OCI-LY1 (cell line): ENCODE results near the gene PPP2CA.

Source experiments
- H2AFZ ChIP-seq: fragments of 200-600 bp; sonication (generic), shearing (Covaris generic); 2 replicates; pipeline ENCODE4 v1.6.0; 2014; ENCODE audit warnings: antibody characterized with exemption, mild to moderate bottlenecking, low read length
- H3F3A ChIP-seq: fragments of 200-600 bp; sonication (generic), shearing (Covaris generic); 2 replicates; pipeline ENCODE4 v1.6.0; 2014; ENCODE audit warnings: mild to moderate bottlenecking, antibody characterized with exemption, low read length, moderate library complexity; ENCODE audit not compliant: insufficient read depth
- H3K27ac ChIP-seq: fragments of 200-600 bp; sonication (generic); 2 replicates; pipeline ENCODE4 v1.5.1; 2014; ENCODE audit warnings: low read length, mixed run types, mild to moderate bottlenecking, low read depth; ENCODE audit not compliant: poor library complexity, severe bottlenecking
- H3K27me3 ChIP-seq: fragments of 200-600 bp; sonication (generic); 2 replicates; pipeline ENCODE4 v1.6.0; 2014; ENCODE audit warnings: antibody characterized with exemption, mild to moderate bottlenecking, low read length, moderate library complexity; ENCODE audit not compliant: insufficient read depth
- H3K36me3 ChIP-seq: fragments of 200-600 bp; sonication (generic); 2 replicates; pipeline ENCODE4 v1.6.1; 2014; ENCODE audit warnings: mild to moderate bottlenecking, antibody characterized with exemption, low read length, moderate library complexity, mixed read lengths; ENCODE audit not compliant: insufficient read depth
- H3K4me1 ChIP-seq: fragments of 200-600 bp; sonication (generic); 2 replicates; pipeline ENCODE4 v1.5.1; 2014; ENCODE audit warnings: mild to moderate bottlenecking, low read length, moderate library complexity; ENCODE audit not compliant: insufficient read depth, severe bottlenecking
- H3K4me2 ChIP-seq: fragments of 200-600 bp; sonication (generic), shearing (Covaris generic); 2 replicates; pipeline ENCODE4 v1.6.1; 2014; ENCODE audit warnings: low read length
- H3K4me3 ChIP-seq: fragments of 200-600 bp; sonication (generic); 2 replicates; pipeline ENCODE4 v1.5.1; 2014; ENCODE audit warnings: low read length, low read depth, mild to moderate bottlenecking, mixed read lengths; ENCODE audit not compliant: poor library complexity, severe bottlenecking
- H3K79me2 ChIP-seq: fragments of 200-600 bp; shearing (Covaris generic); 2 replicates; pipeline ENCODE4 v1.6.1; 2016; ENCODE audit warnings: mixed run types, low read length, mixed read lengths; ENCODE audit not compliant: insufficient read depth
- H3K9ac ChIP-seq: fragments of 200-600 bp; sonication (generic), shearing (Covaris generic); 2 replicates; pipeline ENCODE4 v1.6.1; 2014; ENCODE audit warnings: mild to moderate bottlenecking, low read length, mixed read lengths
- H3K9me2 ChIP-seq: fragments of 200-600 bp; sonication (generic), shearing (Covaris generic); 2 replicates; pipeline ENCODE4 v1.6.1; 2014; ENCODE audit warnings: low read depth, mild to moderate bottlenecking, low read length, mixed read lengths
- H3K9me3 ChIP-seq: fragments of 200-600 bp; shearing (Covaris generic); 2 replicates; pipeline ENCODE4 v1.6.1; 2014; ENCODE audit warnings: low read length, mixed read lengths
- H4K20me1 ChIP-seq: fragments of 200-600 bp; sonication (generic), shearing (Covaris generic); 2 replicates; pipeline ENCODE4 v1.6.0; 2016; ENCODE audit warnings: mild to moderate bottlenecking, low read length; ENCODE audit not compliant: insufficient read depth
- CTCF ChIP-seq: fragments of 200-600 bp; sonication (generic), shearing (Covaris generic); IDR thresholded peaks from 2 replicates; pipeline ENCODE4 v1.5.1; 2017; ENCODE audit warnings: mild to moderate bottlenecking, antibody characterized with exemption, low read length, moderate library complexity, mixed read lengths
- EZH2 ChIP-seq: fragments of 200-600 bp; sonication (generic), shearing (Covaris generic); IDR thresholded peaks from 2 replicates; pipeline ENCODE4 v1.8.0; 2017; ENCODE audit warnings: borderline replicate concordance, mixed run types, mild to moderate bottlenecking, antibody characterized with exemption, low read length, moderate library complexity, mixed read lengths

Gene PPP2CA

GRCh38 chr5:134148986-134149539, 76.8 kb downstream of the PPP2CA start:
- no peak for TF ChIP-seq EZH2
- TF ChIP-seq CTCF: no peak
- no peak overlapping the region for H3K4me3 ChIP-seq
- no peak overlapping the region for H3K27ac ChIP-seq
- H3K27me3 ChIP-seq: no peaks in the 10 kb centered on the region
- H3K9ac ChIP-seq: no peak overlapping the region
- H2AFZ ChIP-seq: no peak overlapping the region
- no peaks in the 10 kb centered on the region for H3K9me3 ChIP-seq
- no peak overlapping the region for H3K4me2 ChIP-seq
- no peaks in the 10 kb centered on the region for H3F3A ChIP-seq
- no peaks in the 10 kb centered on the region for H3K9me2 ChIP-seq
- no peaks in the 10 kb centered on the region for H3K4me1 ChIP-seq
- H3K79me2 ChIP-seq: no peaks in the 10 kb centered on the region
- H3K36me3 ChIP-seq: peaks cover 49% of the 10 kb centered on the region
- no peaks in the 10 kb centered on the region for H4K20me1 ChIP-seq

GRCh38 chr5:134148316-134148715, 77.6 kb downstream of the PPP2CA start:
- Histone ChIP-seq H2AFZ (no peak overlapping the region), H3K4me3 (no peak overlapping the region), H3K36me3 (peaks cover 48% of the 10 kb centered on the region), H3K4me1 (no peaks in the 10 kb centered on the region), H3K9ac (no peak overlapping the region), H4K20me1 (no peaks in the 10 kb centered on the region), H3K27me3 (no peaks in the 10 kb centered on the region), H3K9me2 (no peaks in the 10 kb centered on the region), H3K27ac (no peak overlapping the region), H3K9me3 (no peaks in the 10 kb centered on the region), H3K4me2 (no peak overlapping the region), H3F3A (no peaks in the 10 kb centered on the region), H3K79me2 (no peaks in the 10 kb centered on the region)
- TF ChIP-seq CTCF (no peak), EZH2 (no peak)

- Histone ChIP-seq H3K27me3 (no peaks in the 10 kb centered on the region), H3F3A (no peaks in the 10 kb centered on the region), H3K36me3 (peaks cover 35% of the 10 kb centered on the region), H3K79me2 (no peaks in the 10 kb centered on the region), H3K4me2 (no peak overlapping the region), H3K9me3 (no peaks in the 10 kb centered on the region), H3K9ac (no peak overlapping the region), H3K9me2 (no peaks in the 10 kb centered on the region), H3K27ac (no peak overlapping the region), H4K20me1 (no peaks in the 10 kb centered on the region), H2AFZ (no peak overlapping the region), H3K4me1 (no peaks in the 10 kb centered on the region), H3K4me3 (no peak overlapping the region)
- no peak for TF ChIP-seq EZH2
- no peak for TF ChIP-seq CTCF
Observed at GRCh38 chr5:134146651-134147518, 79.0 kb downstream of the PPP2CA start.
